C4-2B (cell line): ENCODE data around the gene CDCP2.

ENCODE experiments used
- ZFX ChIP-seq: fragments of 450-650 bp; IDR thresholded peaks from 2 replicates; pipeline ENCODE4 v1.6.1; 2017
- TF ChIP-seq, protein P1 (sequence below): fragments of 450-650 bp; conservative IDR thresholded peaks from 2 replicates; pipeline ENCODE4 v1.5.1; 2017; ENCODE audit warnings: mild to moderate bottlenecking

DNA sequence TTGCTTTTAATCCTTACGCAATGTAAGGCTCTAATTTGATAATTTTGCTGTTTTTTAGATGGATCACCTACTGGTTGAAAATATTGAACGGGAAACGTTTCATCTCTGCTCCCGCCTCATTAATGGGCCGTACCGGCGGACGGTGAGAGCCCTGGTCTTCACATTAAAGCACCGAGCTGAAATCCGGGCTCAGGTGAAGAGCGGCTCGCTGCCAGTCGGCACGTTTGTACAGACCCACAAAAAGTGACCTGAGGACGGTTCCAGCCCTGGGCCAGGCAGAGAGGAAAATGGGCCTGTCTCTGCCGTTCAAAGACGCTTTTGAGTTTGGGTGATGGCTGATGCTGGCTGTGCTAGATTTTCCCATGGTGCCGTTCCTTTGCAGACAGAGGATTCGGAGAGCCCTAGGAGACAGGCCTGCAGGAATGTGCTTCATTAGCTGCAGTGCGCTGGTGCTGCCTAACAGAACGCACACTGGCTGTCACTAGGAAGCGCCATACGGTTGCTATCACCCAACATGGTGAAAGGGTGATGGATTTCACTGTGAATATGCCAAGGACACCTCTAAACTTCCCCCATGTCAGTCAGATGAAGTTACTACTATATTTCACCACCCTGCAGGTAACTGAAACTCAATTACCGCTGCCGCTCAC lies 56.4 kb downstream of the CDCP2 start:
- TF ChIP-seq, protein P1, sequence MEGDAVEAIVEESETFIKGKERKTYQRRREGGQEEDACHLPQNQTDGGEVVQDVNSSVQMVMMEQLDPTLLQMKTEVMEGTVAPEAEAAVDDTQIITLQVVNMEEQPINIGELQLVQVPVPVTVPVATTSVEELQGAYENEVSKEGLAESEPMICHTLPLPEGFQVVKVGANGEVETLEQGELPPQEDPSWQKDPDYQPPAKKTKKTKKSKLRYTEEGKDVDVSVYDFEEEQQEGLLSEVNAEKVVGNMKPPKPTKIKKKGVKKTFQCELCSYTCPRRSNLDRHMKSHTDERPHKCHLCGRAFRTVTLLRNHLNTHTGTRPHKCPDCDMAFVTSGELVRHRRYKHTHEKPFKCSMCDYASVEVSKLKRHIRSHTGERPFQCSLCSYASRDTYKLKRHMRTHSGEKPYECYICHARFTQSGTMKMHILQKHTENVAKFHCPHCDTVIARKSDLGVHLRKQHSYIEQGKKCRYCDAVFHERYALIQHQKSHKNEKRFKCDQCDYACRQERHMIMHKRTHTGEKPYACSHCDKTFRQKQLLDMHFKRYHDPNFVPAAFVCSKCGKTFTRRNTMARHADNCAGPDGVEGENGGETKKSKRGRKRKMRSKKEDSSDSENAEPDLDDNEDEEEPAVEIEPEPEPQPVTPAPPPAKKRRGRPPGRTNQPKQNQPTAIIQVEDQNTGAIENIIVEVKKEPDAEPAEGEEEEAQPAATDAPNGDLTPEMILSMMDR, result no peak
- no peak for TF ChIP-seq ZFX
